ENCODE data around the gene EYA2.

Gene EYA2

DNA sequence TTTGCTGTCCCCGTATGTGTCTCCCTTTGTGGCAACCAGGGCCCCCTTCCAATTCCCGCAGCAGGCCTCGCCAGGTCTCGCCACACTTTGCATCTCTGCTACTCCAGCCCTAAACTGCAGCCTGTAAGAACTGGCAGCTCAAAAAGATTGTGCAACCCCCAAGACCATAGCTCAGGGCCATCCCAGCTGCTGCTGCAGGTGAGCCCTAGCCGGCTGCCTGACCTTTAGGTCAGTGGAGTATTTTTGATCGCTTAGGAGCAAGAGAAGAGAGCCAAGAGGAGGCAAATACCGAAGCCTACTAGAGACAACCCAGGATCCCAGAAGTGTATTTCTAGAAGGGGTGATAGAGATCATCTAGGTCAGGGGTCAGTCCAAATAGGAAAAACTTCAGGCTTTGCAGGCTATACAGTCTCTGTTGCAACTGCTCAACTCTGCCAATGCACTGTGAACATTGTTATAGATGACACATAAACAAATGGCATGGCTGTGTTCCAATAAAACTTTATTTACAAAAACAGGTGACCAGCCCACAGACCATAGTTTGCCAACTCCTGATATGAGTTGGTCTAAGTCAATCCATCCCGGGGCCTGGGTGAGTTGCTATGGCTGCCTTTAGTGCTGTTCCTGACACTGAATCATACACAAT, 138.4 kb downstream of the EYA2 start:
- H3K4me1 Mint-ChIP-seq (ENCODE audit: low read depth): no peaks in the 10 kb centered on the region

GRCh38 chr20:47033665-47034064, 139.0 kb downstream of the EYA2 start:
- Mint-ChIP-seq H3K4me1 (ENCODE audit: low read depth) (peaks cover 2% of the 10 kb centered on the region), H3K36me3 (ENCODE audit: low read depth) (no peaks in the 10 kb centered on the region), H3K27me3 (ENCODE audit: low read depth) (peaks cover 15% of the 10 kb centered on the region), H3K27ac (no peak overlapping the region), H3K9me3 (peaks cover 4% of the 10 kb centered on the region), H3K4me3 (no peak overlapping the region)
- no peak for DNase-seq (ENCODE audit: low spot score)

More for the DNA sequence above, 138.4 kb downstream of the EYA2 start:
- Mint-ChIP-seq H3K9me3 (peaks cover 4% of the 10 kb centered on the region), H3K27me3 (ENCODE audit: low read depth) (peaks cover 13% of the 10 kb centered on the region), H3K4me3 (no peak overlapping the region), H3K27ac (no peak overlapping the region), H3K36me3 (ENCODE audit: low read depth) (no peaks in the 10 kb centered on the region)
- no peak for DNase-seq (ENCODE audit: low spot score)

GRCh38 chr20:47035026-47035590, 140.5 kb downstream of the EYA2 start:
- Mint-ChIP-seq H3K4me1 (ENCODE audit: low read depth) (peaks cover 2% of the 10 kb centered on the region), H3K27ac (no peak overlapping the region), H3K36me3 (ENCODE audit: low read depth) (no peaks in the 10 kb centered on the region), H3K9me3 (no peaks in the 10 kb centered on the region), H3K4me3 (no peak overlapping the region), H3K27me3 (ENCODE audit: low read depth) (peaks cover 14% of the 10 kb centered on the region)
- DNase-seq (ENCODE audit: low spot score): no peak

DNA sequence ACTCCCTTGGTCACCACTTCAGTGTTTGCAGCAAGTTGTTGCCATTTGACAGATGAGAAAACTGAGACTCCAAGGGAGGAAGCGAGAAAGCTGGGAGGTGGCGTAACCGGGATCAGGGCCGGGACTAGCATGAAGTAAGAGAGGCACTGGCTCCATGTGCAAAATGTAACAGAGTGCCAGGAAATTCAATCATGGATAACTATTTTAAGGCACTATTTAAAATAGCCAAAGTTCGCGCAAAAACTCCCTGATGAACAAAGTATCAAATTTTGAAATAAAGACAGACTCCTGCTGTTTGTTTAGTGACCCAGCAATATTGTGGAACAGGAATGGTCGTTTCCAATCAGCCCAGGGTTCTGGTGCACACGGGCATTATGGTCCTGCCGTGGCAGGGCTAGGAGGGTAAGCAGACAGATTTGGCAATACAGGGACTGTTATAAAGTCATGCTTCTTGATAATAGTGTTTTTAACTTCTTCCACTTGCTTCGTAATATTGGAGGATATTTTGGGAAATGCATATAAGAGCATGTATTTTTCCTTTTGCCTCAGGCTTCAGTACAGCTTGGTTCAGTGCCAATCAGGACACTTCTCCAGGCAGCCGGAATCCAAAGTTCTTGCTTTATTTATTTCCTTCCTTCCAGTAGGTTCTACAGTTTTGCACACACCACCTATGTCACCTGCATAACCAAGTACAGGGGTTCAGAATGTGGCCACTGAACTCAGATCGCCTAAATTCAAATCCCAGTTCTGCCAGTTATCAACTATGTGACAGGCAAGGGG, 141.6 kb downstream of the EYA2 start:
- DNase-seq (ENCODE audit: low spot score): no peak
- H3K36me3 Mint-ChIP-seq (ENCODE audit: low read depth): no peaks in the 10 kb centered on the region

GRCh38 chr20:47038566-47039560, 144.2 kb downstream of the EYA2 start:
- no peak for DNase-seq (ENCODE audit: low spot score)
- Mint-ChIP-seq H3K36me3 (ENCODE audit: low read depth) (no peaks in the 10 kb centered on the region), H3K4me3 (no peak overlapping the region), H3K27ac (no peak overlapping the region), H3K9me3 (no peaks in the 10 kb centered on the region), H3K4me1 (ENCODE audit: low read depth) (peaks cover 2% of the 10 kb centered on the region), H3K27me3 (ENCODE audit: low read depth) (peaks cover 19% of the 10 kb centered on the region)

More for the DNA sequence above, 141.6 kb downstream of the EYA2 start:
- Mint-ChIP-seq H3K9me3 (no peaks in the 10 kb centered on the region), H3K4me1 (ENCODE audit: low read depth) (peaks cover 2% of the 10 kb centered on the region), H3K27ac (no peak overlapping the region), H3K4me3 (no peak overlapping the region), H3K27me3 (ENCODE audit: low read depth) (peaks cover 18% of the 10 kb centered on the region)

GRCh38 chr20:47040506-47041125, 146.0 kb downstream of the EYA2 start:
- Mint-ChIP-seq H3K36me3 (ENCODE audit: low read depth) (no peaks in the 10 kb centered on the region), H3K27ac (no peak overlapping the region), H3K9me3 (no peaks in the 10 kb centered on the region), H3K4me3 (no peak overlapping the region), H3K27me3 (ENCODE audit: low read depth) (peaks cover 15% of the 10 kb centered on the region), H3K4me1 (ENCODE audit: low read depth) (peaks cover 2% of the 10 kb centered on the region)
- DNase-seq (ENCODE audit: low spot score): no peak

DNA sequence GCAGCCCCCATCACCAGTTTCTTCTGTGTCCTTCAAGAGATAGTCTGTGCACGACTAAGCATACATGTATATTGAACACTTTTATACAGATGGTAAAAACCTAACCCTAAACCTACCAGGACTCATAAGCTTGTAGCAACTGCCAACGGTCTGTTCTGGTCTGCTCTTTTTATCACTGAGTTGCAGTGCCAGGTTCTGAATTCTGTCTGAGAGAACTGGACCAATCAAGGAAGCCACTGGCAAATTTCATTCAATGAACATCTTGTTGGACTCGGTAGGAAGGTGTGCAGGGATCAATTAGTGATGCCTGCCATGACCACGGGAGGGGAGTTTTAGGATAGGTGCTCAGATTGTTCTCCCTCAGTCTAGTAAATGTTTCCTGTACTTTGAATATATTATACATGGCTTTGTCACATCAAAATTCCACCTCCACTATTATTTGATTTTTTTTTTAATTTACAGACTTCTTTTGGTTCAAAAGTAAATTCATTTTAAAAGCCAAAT, 146.8 kb downstream of the EYA2 start:
- no peaks in the 10 kb centered on the region for H3K36me3 Mint-ChIP-seq (ENCODE audit: low read depth)
- no peak for DNase-seq (ENCODE audit: low spot score)
- no peak overlapping the region for H3K27ac Mint-ChIP-seq
- H3K4me3 Mint-ChIP-seq: no peak overlapping the region
- peaks cover 2% of the 10 kb centered on the region for H3K4me1 Mint-ChIP-seq (ENCODE audit: low read depth)
- H3K27me3 Mint-ChIP-seq (ENCODE audit: low read depth): peaks cover 15% of the 10 kb centered on the region
- H3K9me3 Mint-ChIP-seq: no peaks in the 10 kb centered on the region

DNA sequence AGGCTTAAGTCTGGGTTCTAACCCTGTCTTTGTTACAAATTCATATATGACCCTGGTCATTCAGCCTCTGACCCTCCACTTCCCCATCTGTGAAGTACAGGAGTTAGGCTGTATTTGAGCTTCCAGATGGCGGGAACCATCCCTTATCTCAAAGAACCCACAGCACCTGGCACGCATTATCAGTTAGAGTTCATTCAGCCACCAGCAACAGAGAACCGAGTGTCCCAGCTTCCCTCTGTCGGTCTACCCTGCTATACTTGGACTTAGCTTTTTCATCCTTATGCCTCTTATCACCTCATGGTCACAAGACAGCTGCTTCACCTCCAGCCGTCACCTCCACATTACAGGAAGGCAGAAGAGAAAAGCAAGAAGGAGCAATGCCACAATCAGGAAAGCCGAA, 147.8 kb downstream of the EYA2 start:
- Mint-ChIP-seq H3K27me3 (ENCODE audit: low read depth) (peaks cover 15% of the 10 kb centered on the region), H3K9me3 (no peaks in the 10 kb centered on the region), H3K27ac (no peak overlapping the region), H3K4me1 (ENCODE audit: low read depth) (peaks cover 2% of the 10 kb centered on the region), H3K4me3 (no peak overlapping the region), H3K36me3 (ENCODE audit: low read depth) (no peaks in the 10 kb centered on the region)
- no peak for DNase-seq (ENCODE audit: low spot score)

DNA sequence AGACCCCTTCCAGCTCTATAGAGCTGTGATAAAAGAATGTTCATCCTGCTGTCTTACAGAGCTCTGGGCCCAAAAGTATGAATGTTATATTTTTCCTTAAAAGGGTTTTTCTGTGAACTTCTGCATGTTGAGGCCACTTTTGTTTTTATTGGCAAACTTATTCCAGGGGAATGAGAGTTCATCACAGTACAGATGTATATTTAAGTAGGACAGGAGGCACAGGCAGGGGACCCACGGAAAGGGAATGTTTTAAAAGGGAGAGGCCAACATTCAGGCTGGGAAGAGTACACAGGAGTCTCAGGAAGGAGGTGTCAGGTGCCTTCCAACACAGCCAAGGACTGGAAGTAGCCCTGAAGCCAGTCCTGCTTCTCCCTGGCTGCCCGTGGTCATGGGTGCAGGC, 148.4 kb downstream of the EYA2 start:
- peaks cover 2% of the 10 kb centered on the region for H3K4me1 Mint-ChIP-seq (ENCODE audit: low read depth)
- no peak overlapping the region for H3K4me3 Mint-ChIP-seq
- no peaks in the 10 kb centered on the region for H3K9me3 Mint-ChIP-seq
- no peak overlapping the region for H3K27ac Mint-ChIP-seq
- H3K36me3 Mint-ChIP-seq (ENCODE audit: low read depth): no peaks in the 10 kb centered on the region
- H3K27me3 Mint-ChIP-seq (ENCODE audit: low read depth): peaks cover 13% of the 10 kb centered on the region
- DNase-seq (ENCODE audit: low spot score): no peak

DNA sequence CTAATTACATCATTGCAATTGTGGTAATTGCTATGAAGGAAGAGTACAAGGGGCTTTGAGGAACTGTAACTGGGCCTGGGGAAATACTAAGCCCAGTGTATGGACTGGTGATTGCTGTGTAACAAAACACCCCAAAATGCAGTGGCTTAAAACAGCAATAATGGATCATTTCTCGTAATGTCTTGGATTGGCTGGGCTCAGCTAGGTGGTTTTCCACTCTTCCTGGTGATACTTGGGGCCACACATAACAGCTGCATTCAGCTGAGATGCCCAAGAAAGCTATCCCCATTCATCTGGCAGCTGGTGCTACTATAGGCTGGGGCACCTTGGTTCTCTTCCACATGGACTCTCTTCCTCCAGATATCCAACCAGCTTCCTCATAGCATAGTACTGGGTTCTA, 150.3 kb downstream of the EYA2 start:
- Mint-ChIP-seq H3K9me3 (no peaks in the 10 kb centered on the region), H3K4me3 (no peak overlapping the region), H3K36me3 (ENCODE audit: low read depth) (no peaks in the 10 kb centered on the region), H3K4me1 (ENCODE audit: low read depth) (no peaks in the 10 kb centered on the region), H3K27ac (no peak overlapping the region), H3K27me3 (ENCODE audit: low read depth) (peaks cover 12% of the 10 kb centered on the region)
- no peak for DNase-seq (ENCODE audit: low spot score)

DNA sequence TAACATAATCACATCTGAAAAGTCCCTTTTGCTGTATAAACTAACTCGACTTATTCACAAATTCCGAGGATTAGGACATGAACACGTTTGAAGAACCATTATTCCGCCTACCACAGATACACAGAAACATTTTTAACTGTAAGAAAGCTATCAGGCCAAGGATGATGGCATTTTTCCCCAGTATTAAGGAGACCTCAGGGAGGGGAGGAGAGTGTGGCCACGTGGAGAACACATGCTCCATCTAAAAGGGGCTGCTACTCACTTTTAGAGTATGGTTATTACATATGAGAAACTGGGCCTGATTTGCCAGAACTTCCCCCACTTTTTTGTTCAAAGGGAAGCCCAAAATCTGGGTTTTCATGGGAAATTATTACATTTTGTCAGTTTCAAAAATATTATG, 153.4 kb downstream of the EYA2 start:
- Mint-ChIP-seq H3K36me3 (ENCODE audit: low read depth) (no peaks in the 10 kb centered on the region), H3K4me3 (no peak overlapping the region), H3K4me1 (ENCODE audit: low read depth) (no peaks in the 10 kb centered on the region), H3K27me3 (ENCODE audit: low read depth) (peaks cover 3% of the 10 kb centered on the region), H3K27ac (no peak overlapping the region), H3K9me3 (no peaks in the 10 kb centered on the region)
- DNase-seq (ENCODE audit: low spot score): no peak

GRCh38 chr20:47049771-47050170, 155.1 kb downstream of the EYA2 start:
- no peak overlapping the region for H3K27ac Mint-ChIP-seq
- no peaks in the 10 kb centered on the region for H3K4me1 Mint-ChIP-seq (ENCODE audit: low read depth)
- DNase-seq (ENCODE audit: low spot score): no peak
- H3K9me3 Mint-ChIP-seq: no peaks in the 10 kb centered on the region
- no peak overlapping the region for H3K4me3 Mint-ChIP-seq
- no peaks in the 10 kb centered on the region for H3K36me3 Mint-ChIP-seq (ENCODE audit: low read depth)
- H3K27me3 Mint-ChIP-seq (ENCODE audit: low read depth): peaks cover 3% of the 10 kb centered on the region

DNA sequence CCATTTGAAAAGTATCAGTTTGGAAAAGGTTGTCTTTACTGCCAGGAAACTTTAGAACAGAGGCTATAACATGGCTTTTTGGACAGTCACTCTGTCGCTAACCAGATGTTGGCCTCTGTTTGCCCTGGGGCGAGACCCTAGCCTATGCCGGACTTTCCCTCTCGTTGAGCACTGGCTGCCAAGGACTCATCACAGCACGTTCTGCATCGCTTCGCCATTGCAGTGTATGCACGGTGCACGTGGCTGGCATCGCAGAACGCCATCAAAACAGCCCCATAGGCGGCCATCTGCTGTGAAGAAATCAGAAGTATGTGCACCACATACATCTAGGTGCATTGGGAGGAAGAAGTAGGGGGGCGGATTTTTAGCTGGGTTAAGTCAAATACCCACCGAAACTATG, 156.4 kb downstream of the EYA2 start:
- no peaks in the 10 kb centered on the region for H3K4me1 Mint-ChIP-seq (ENCODE audit: low read depth)
- no peak for DNase-seq (ENCODE audit: low spot score)
- no peak overlapping the region for H3K4me3 Mint-ChIP-seq
- no peak overlapping the region for H3K27ac Mint-ChIP-seq
- peaks cover 3% of the 10 kb centered on the region for H3K27me3 Mint-ChIP-seq (ENCODE audit: low read depth)
- H3K9me3 Mint-ChIP-seq: no peaks in the 10 kb centered on the region
- H3K36me3 Mint-ChIP-seq (ENCODE audit: low read depth): no peaks in the 10 kb centered on the region

All from T-helper 2 cell treated with Interferon-gamma antibody and Interleukin-4, amounts not matched to agents 5 μg/mL and 100 μg/mL, for 36 hours (primary cell).